GM12874 (cell line): ENCODE measurements around the gene CORO1C.

Experiments used
- TF ChIP-seq, protein P1 (sequence below): IDR thresholded peaks from 2 replicates; pipeline ENCODE4 v1.5.1; 2011; ENCODE audit warnings: low read depth, mild to moderate bottlenecking, control low read depth, low read length, moderate library complexity; ENCODE audit not compliant: insufficient read depth

Gene CORO1C

GRCh38 chr12:108750526-108750925, 19.2 kb upstream of the CORO1C start:
- TF ChIP-seq, protein P1, sequence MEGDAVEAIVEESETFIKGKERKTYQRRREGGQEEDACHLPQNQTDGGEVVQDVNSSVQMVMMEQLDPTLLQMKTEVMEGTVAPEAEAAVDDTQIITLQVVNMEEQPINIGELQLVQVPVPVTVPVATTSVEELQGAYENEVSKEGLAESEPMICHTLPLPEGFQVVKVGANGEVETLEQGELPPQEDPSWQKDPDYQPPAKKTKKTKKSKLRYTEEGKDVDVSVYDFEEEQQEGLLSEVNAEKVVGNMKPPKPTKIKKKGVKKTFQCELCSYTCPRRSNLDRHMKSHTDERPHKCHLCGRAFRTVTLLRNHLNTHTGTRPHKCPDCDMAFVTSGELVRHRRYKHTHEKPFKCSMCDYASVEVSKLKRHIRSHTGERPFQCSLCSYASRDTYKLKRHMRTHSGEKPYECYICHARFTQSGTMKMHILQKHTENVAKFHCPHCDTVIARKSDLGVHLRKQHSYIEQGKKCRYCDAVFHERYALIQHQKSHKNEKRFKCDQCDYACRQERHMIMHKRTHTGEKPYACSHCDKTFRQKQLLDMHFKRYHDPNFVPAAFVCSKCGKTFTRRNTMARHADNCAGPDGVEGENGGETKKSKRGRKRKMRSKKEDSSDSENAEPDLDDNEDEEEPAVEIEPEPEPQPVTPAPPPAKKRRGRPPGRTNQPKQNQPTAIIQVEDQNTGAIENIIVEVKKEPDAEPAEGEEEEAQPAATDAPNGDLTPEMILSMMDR: no peak

DNA sequence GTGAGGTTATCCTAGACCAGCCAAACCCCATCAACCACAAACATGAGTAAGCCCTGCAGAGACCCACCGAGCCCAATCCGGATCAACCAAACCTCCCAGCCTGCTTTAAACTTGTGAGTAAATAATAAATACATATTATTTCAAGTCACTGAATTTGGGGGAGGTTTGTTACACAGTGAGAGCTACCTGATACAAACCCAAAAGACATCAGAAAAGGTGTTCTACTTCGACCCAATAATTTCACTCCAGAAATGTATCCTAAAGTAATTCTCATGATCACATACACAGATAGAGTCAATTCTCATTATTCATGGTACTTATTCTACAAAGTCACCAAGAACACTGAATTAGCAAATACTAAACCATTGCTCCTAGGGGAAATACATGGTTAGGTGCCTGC, 16.2 kb upstream of the CORO1C start:
- TF ChIP-seq, protein P1: no peak

DNA sequence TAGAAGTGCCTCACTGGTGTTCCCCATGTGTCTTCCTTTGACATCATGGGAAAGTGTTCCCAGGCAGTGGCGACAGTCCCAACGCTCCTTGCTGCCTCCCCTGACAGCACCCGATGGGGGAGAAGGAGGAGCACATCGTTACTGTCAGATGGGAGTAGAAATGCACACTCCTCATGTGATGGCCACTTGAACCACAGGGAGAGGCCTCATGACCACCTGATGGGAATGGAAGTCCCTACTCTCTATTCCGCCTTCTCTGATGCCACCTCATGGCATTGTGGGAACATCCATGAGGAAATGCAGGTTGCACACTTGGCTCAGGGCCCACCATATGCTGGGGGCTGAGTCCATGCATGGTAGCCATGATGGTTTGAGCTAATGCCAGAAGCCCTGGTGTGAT, 14.3 kb upstream of the CORO1C start:
- TF ChIP-seq, protein P1: no peak

- TF ChIP-seq, protein P1: no peak
Observed at GRCh38 chr12:108744021-108744897, 12.9 kb upstream of the CORO1C start.

- TF ChIP-seq, protein P1: no peak
Observed at GRCh38 chr12:108738170-108738569, 6.9 kb upstream of the CORO1C start.

- TF ChIP-seq, protein P1: no peak
Observed at GRCh38 chr12:108735855-108736254, 4.5 kb upstream of the CORO1C start.

GRCh38 chr12:108734200-108734906, 3.0 kb upstream of the CORO1C start:
- TF ChIP-seq, protein P1: no peak
